ENCODE data around the gene TTC9B. TPM values are rescaled to one million over a fixed set of nuclear protein-coding genes. Genes with fewer than 3 reads are reported as not detected.
"Not testable (repeated sequence)": the region's sequence is repeated elsewhere in the genome, so short reads cannot be mapped to it uniquely, and the experiment has no call there.

TTC9B gene
- total and polyA plus RNA-seq, 2 donors (not counting 1 experiment from before 2014, with no cell fraction given): not detected

DNA sequence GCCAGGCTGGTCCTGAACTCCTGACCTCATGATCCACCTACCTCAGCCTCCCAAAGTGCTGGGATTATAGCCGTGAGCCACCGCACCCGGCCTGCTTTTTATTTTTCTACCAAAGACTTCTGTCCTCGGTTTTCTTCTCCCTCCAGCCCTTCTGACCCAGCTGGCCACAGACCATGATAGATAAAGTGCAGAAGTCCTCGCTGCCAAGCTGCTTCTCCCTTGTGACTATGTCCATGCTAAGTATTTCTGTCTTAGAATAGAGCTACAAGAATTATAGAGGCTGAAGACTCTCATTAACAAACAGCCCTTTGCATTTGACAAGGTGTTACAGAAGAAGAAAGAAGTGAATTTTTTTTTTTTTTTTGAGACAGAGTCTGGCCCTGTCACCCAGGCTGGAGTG, 42.4 kb downstream of the TTC9B start:
- no peak for ATAC-seq (ENCODE audit: low read depth)
- H3K9me3 Mint-ChIP-seq (ENCODE audit: insufficient read depth): no peaks in the 10 kb centered on the region
- no peaks in the 10 kb centered on the region for H3K9me3 ChIP-seq (ENCODE audit: control extremely low read depth in 1 of 3, control insufficient read depth in 2 of 3, insufficient read depth in 1 of 3, low read length in 2 of 3)
- H3K4me1 Mint-ChIP-seq: no peaks in the 10 kb centered on the region
- no peak overlapping the region for H2AFZ ChIP-seq (ENCODE audit: insufficient read depth, low read depth, low read length, poor library complexity, severe bottlenecking)
- no peak overlapping the region for H3K27ac Mint-ChIP-seq
- H3K36me3 ChIP-seq (replicated peaks in 1 of 2; ENCODE audit: control extremely low read depth in 1 of 2, control insufficient read depth in 1 of 2, extremely low read depth in 1 of 2, insufficient read depth in 2 of 2, low read length in 1 of 2): no peaks in the 10 kb centered on the region
- no peaks in the 10 kb centered on the region for H4K20me1 ChIP-seq (ENCODE audit: control insufficient read depth, insufficient read depth, low read length, poor library complexity, severe bottlenecking)
- H3K27me3 ChIP-seq (replicated peaks in 1 of 4; ENCODE audit: control extremely low read depth in 1 of 4, control insufficient read depth in 3 of 4, insufficient read depth in 4 of 4, low read length in 3 of 4): peaks cover 0 to 5% (median 1%) of the 10 kb centered on the region in 4 experiments
- ChIA-PET CTCF (no interaction called here), POLR2A (interaction anchor here (0.6 to 0.7 kb wide), 2 partner anchors 11 to 22 kb away, joined by 5 read pairs; no protein-coding TSS in a partner anchor)
- no peak overlapping the region for H3K27ac ChIP-seq (ENCODE audit: low read length in 2 of 2)
- H3K27me3 Mint-ChIP-seq: peaks cover 35% of the 10 kb centered on the region
- H3K9ac ChIP-seq (ENCODE audit: low read length): no peak overlapping the region
- 81% methylated on average over 4 of the region's 5 CpGs for WGBS (ENCODE audit: insufficient coverage)
- no peak for TF ChIP-seq EZH2 (IDR thresholded peaks at IDR 0.05; ENCODE audit: borderline replicate concordance, insufficient read depth, low read depth, low read length, poor library complexity, severe bottlenecking)
- TF ChIP-seq, protein P1, sequence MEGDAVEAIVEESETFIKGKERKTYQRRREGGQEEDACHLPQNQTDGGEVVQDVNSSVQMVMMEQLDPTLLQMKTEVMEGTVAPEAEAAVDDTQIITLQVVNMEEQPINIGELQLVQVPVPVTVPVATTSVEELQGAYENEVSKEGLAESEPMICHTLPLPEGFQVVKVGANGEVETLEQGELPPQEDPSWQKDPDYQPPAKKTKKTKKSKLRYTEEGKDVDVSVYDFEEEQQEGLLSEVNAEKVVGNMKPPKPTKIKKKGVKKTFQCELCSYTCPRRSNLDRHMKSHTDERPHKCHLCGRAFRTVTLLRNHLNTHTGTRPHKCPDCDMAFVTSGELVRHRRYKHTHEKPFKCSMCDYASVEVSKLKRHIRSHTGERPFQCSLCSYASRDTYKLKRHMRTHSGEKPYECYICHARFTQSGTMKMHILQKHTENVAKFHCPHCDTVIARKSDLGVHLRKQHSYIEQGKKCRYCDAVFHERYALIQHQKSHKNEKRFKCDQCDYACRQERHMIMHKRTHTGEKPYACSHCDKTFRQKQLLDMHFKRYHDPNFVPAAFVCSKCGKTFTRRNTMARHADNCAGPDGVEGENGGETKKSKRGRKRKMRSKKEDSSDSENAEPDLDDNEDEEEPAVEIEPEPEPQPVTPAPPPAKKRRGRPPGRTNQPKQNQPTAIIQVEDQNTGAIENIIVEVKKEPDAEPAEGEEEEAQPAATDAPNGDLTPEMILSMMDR (IDR thresholded peaks at IDR 0.05): no peak
- no peaks in the 10 kb centered on the region for H3K79me2 ChIP-seq (ENCODE audit: control insufficient read depth, insufficient read depth, low read length)
- H3K4me3 ChIP-seq (ENCODE audit: control extremely low read depth in 1 of 5, extremely low read depth in 1 of 5, insufficient read depth in 1 of 5, low read depth in 2 of 5, low read length in 4 of 5): no peak overlapping the region
- no peaks in the 10 kb centered on the region for H3K4me1 ChIP-seq (ENCODE audit: control insufficient read depth in 2 of 2, insufficient read depth in 2 of 2, low read length in 2 of 2)
- intact Hi-C loops (cut with micrococcal nuclease): no loop called here
- DNase-seq: no peak
- no peak overlapping the region for H3K4me2 ChIP-seq (replicated peaks; ENCODE audit: low read depth, low read length, poor library complexity, severe bottlenecking)
- H3K4me3 Mint-ChIP-seq: no peak overlapping the region

DNA sequence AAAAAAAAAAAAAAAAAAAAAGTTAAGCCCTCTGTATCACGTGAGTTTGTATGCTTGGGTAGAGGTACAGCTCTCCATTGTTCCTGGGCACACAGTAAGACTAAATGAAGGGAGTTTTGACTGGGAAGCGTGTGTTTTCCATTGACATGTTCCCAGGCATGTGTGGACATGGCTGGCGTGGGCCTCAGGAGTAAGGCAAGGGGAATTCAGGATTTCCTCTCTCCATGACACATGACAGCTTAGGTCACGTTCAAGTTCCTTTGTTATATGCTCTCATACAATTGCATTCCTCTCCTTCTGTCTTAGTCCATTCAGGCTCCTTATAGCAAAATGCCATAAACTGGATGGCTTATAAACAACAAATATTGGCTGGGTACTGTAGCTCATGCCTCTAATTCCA, 44.1 kb downstream of the TTC9B start:
- no peak for DNase-seq
- Histone ChIP-seq H3K4me3 (ENCODE audit: control extremely low read depth in 1 of 5, extremely low read depth in 1 of 5, insufficient read depth in 1 of 5, low read depth in 2 of 5, low read length in 4 of 5) (no peak overlapping the region), H3K79me2 (ENCODE audit: control insufficient read depth, insufficient read depth, low read length) (no peaks in the 10 kb centered on the region), H4K20me1 (ENCODE audit: control insufficient read depth, insufficient read depth, low read length, poor library complexity, severe bottlenecking) (no peaks in the 10 kb centered on the region), H3K27ac (ENCODE audit: low read length in 2 of 2) (no peak overlapping the region), H3K9me3 (ENCODE audit: control extremely low read depth in 1 of 3, control insufficient read depth in 2 of 3, insufficient read depth in 1 of 3, low read length in 2 of 3) (no peaks in the 10 kb centered on the region), H3K4me1 (ENCODE audit: control insufficient read depth in 2 of 2, insufficient read depth in 2 of 2, low read length in 2 of 2) (no peaks in the 10 kb centered on the region), H3K9ac (ENCODE audit: low read length) (no peak overlapping the region), H3K27me3 (replicated peaks in 1 of 4; ENCODE audit: control extremely low read depth in 1 of 4, control insufficient read depth in 3 of 4, insufficient read depth in 4 of 4, low read length in 3 of 4) (peaks cover 0 to 2% (median 0%) of the 10 kb centered on the region in 4 experiments), H3K4me2 (replicated peaks; ENCODE audit: low read depth, low read length, poor library complexity, severe bottlenecking) (no peak overlapping the region), H2AFZ (ENCODE audit: insufficient read depth, low read depth, low read length, poor library complexity, severe bottlenecking) (no peak overlapping the region), H3K36me3 (replicated peaks in 1 of 2; ENCODE audit: control extremely low read depth in 1 of 2, control insufficient read depth in 1 of 2, extremely low read depth in 1 of 2, insufficient read depth in 2 of 2, low read length in 1 of 2) (no peaks in the 10 kb centered on the region)
- Mint-ChIP-seq H3K4me1 (no peaks in the 10 kb centered on the region), H3K27me3 (peaks cover 23% of the 10 kb centered on the region), H3K9me3 (ENCODE audit: insufficient read depth) (no peaks in the 10 kb centered on the region), H3K4me3 (no peak overlapping the region), H3K27ac (no peak overlapping the region)
- POLR2A ChIA-PET: no interaction called here
- intact Hi-C loops (cut with micrococcal nuclease): no loop called here
- no peak for ATAC-seq (ENCODE audit: low read depth)
- CTCF ChIA-PET: interaction anchor here (0.8 to 1.4 kb wide), 3 partner anchors 9 to 22 kb away, joined by 3 to 6 read pairs (median 4); no protein-coding TSS in a partner anchor
- no peak for TF ChIP-seq EZH2 (IDR thresholded peaks at IDR 0.05; ENCODE audit: borderline replicate concordance, insufficient read depth, low read depth, low read length, poor library complexity, severe bottlenecking)
- TF ChIP-seq, protein P1 (IDR thresholded peaks at IDR 0.05): no peak
- WGBS (ENCODE audit: insufficient coverage): 95% methylated on average over 2 of the region's 4 CpGs

DNA sequence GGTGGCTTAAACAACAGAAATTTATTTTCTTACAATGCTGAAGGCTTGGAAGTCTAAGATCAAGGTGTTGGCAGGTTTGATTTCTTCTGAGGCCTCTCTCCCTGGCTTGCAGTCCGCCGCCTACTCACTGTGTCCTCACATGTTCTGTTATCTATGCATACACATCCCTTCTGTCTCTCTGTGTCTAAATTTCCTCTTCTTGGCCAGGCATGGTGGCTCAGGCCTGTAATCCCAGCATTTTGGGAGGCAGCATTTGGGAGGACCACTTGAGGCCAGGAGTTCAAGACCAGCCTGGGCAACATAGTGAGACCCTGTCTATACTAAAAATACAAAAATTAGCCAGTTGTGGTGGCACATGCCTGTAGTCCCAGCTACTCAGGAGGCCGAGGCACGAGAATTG, 46.9 kb downstream of the TTC9B start:
- ATAC-seq (ENCODE audit: low read depth); H3K4me2 ChIP-seq (replicated peaks; ENCODE audit: low read depth, low read length, poor library complexity, severe bottlenecking); H3K4me1 ChIP-seq (ENCODE audit: control insufficient read depth in 2 of 2, insufficient read depth in 2 of 2, low read length in 2 of 2); H4K20me1 ChIP-seq (ENCODE audit: control insufficient read depth, insufficient read depth, low read length, poor library complexity, severe bottlenecking); POLR2A ChIA-PET; H2AFZ ChIP-seq (ENCODE audit: insufficient read depth, low read depth, low read length, poor library complexity, severe bottlenecking); H3K36me3 ChIP-seq (replicated peaks in 1 of 2; ENCODE audit: control extremely low read depth in 1 of 2, control insufficient read depth in 1 of 2, extremely low read depth in 1 of 2, insufficient read depth in 2 of 2, low read length in 1 of 2); H3K27ac ChIP-seq (ENCODE audit: low read length in 2 of 2); H3K9me3 Mint-ChIP-seq (ENCODE audit: insufficient read depth); DNase-seq; intact Hi-C loops (cut with micrococcal nuclease); H3K4me1 Mint-ChIP-seq; H3K27me3 ChIP-seq (replicated peaks in 1 of 4; ENCODE audit: control extremely low read depth in 1 of 4, control insufficient read depth in 3 of 4, insufficient read depth in 4 of 4, low read length in 3 of 4); H3K4me3 Mint-ChIP-seq; H3K9me3 ChIP-seq (ENCODE audit: control extremely low read depth in 1 of 3, control insufficient read depth in 2 of 3, insufficient read depth in 1 of 3, low read length in 2 of 3); H3K9ac ChIP-seq (ENCODE audit: low read length); H3K79me2 ChIP-seq (ENCODE audit: control insufficient read depth, insufficient read depth, low read length); H3K27ac Mint-ChIP-seq; H3K4me3 ChIP-seq (ENCODE audit: control extremely low read depth in 1 of 5, extremely low read depth in 1 of 5, insufficient read depth in 1 of 5, low read depth in 2 of 5, low read length in 4 of 5): not testable (repeated sequence)
- CTCF ChIA-PET: interaction anchor here (0.7 kb wide), 1 partner anchor 974 kb away, joined by 3 read pairs; no protein-coding TSS in a partner anchor
- WGBS (ENCODE audit: insufficient coverage): 93% methylated on average over 4 of the region's 4 CpGs
- H3K27me3 Mint-ChIP-seq: peaks cover 13% of the 10 kb centered on the region
